Mucosa of gallbladder (tissue), 1 donor: ENCODE results near the gene TCF4. TPM values are rescaled to one million over a fixed set of nuclear protein-coding genes. Genes with fewer than 3 reads are reported as not detected.

Experiments
- DNase-seq: peaks from one replicate; pipeline ENCODE4 v3.0.0-alpha.2; 2020; ENCODE audit warnings: low spot score
- total RNA-seq: library from RNA; stranded (reverse); gene quantifications from one replicate; pipeline ENCODE4 v1.2.1, GENCODE V29; 2021
- donor health status: DM: no; HTN: no; CAD: no.

Gene TCF4
- total RNA-seq, 1 donor from 2014 or later = 44.5 TPM

GRCh38 chr18:55415258-55415871 lies 172.6 kb downstream of the TCF4 start:
- peak; percentile 83 for DNase-seq

GRCh38 chr18:55414475-55414874 lies 173.5 kb downstream of the TCF4 start:
- no peak for DNase-seq

GRCh38 chr18:55413474-55413873 lies 174.5 kb downstream of the TCF4 start:
- no peak for DNase-seq

GRCh38 chr18:55407774-55408535 lies 180.0 kb downstream of the TCF4 start:
- DNase-seq = no peak

GRCh38 chr18:55407191-55407590 lies 180.8 kb downstream of the TCF4 start:
- DNase-seq = no peak

- no peak for DNase-seq
Observed at GRCh38 chr18:55406451-55406991, 181.5 kb downstream of the TCF4 start.

GRCh38 chr18:55405893-55406406 lies 182.0 kb downstream of the TCF4 start:
- DNase-seq = peak; percentile 60

- no peak for DNase-seq
Observed at GRCh38 chr18:55405475-55405874, 182.5 kb downstream of the TCF4 start.

- no peak for DNase-seq
Observed at GRCh38 chr18:55404832-55405465, 183.0 kb downstream of the TCF4 start.

- DNase-seq = no peak
Observed at GRCh38 chr18:55404136-55404830, 183.7 kb downstream of the TCF4 start.

- no peak for DNase-seq
Observed at GRCh38 chr18:55403421-55403949, 184.5 kb downstream of the TCF4 start.

- no peak for DNase-seq
Observed at GRCh38 chr18:55402731-55403405, 185.1 kb downstream of the TCF4 start.

- DNase-seq = no peak
Observed at GRCh38 chr18:55401638-55402191, 186.3 kb downstream of the TCF4 start.

- no peak for DNase-seq
Observed at GRCh38 chr18:55400590-55401541, 187.1 kb downstream of the TCF4 start.

GRCh38 chr18:55400081-55400480 lies 187.9 kb downstream of the TCF4 start:
- no peak for DNase-seq

- DNase-seq = no peak
Observed at GRCh38 chr18:55398858-55399257, 189.1 kb downstream of the TCF4 start.

- no peak for DNase-seq
Observed at GRCh38 chr18:55396979-55397378, 191.0 kb downstream of the TCF4 start.

- no peak for DNase-seq
Observed at GRCh38 chr18:55396267-55396905, 191.6 kb downstream of the TCF4 start.

GRCh38 chr18:55395799-55396198 lies 192.2 kb downstream of the TCF4 start:
- no peak for DNase-seq
